Measurements from ENCODE around the gene CYP24A1. TPM values are rescaled to one million over a fixed set of nuclear protein-coding genes. Genes with fewer than 3 reads are reported as not detected.
A peak's percentile ranks its signal among the peaks of the same experiment; 100 is the strongest.

The CYP24A1 gene
- total and polyA plus RNA-seq, 2 of the 13 experiments (the other 11 are each of a cell fraction or from before 2014, with no cell fraction given) = 9.4 to 32.7 TPM

- TF ChIP-seq TFDP2 (CRISPR knock-in tag; IDR thresholded peaks at IDR 0.05) (peak; percentile 64; the same call in 1 of the 2 replicates), ZNF496 (CRISPR knock-in tag; IDR thresholded peaks at IDR 0.05; ENCODE audit: insufficient replicate concordance) (no peak), ZNF784 (CRISPR knock-in tag; IDR thresholded peaks at IDR 0.05; ENCODE audit: borderline replicate concordance) (peak; percentile 82; the same call in 1 of the 2 replicates), BRD4 (CRISPR knock-in tag; IDR thresholded peaks at IDR 0.05) (peak; percentile 92), KDM6A (CRISPR knock-in tag; IDR thresholded peaks at IDR 0.05; ENCODE audit: low read depth) (peak; percentile 85), ZNF687 (CRISPR knock-in tag; IDR thresholded peaks at IDR 0.05) (peak; percentile 95), GRHL1 (CRISPR knock-in tag; conservative IDR thresholded peaks at IDR 0.05) (no peak), THYN1 (CRISPR knock-in tag; IDR thresholded peaks at IDR 0.05; ENCODE audit: borderline replicate concordance, low read depth) (no peak), ZNF629 (CRISPR knock-in tag; conservative IDR thresholded peaks at IDR 0.05) (peak; percentile 88), SOX13 (IDR thresholded peaks at IDR 0.05) (peak; percentile 90), SOX13 (CRISPR knock-in tag; conservative IDR thresholded peaks at IDR 0.05 in 1 of 2, IDR thresholded peaks at IDR 0.05 in 1 of 2) (peak in 1 of 2 experiments; percentile 93; a peak in 2 of 4 replicates), ZSCAN25 (CRISPR knock-in tag; IDR thresholded peaks at IDR 0.05) (peak; percentile 52; the same call in 1 of the 2 replicates), ZNF780A (CRISPR knock-in tag; IDR thresholded peaks at IDR 0.05) (no peak), ZBTB4 (CRISPR knock-in tag; IDR thresholded peaks at IDR 0.05; ENCODE audit: borderline replicate concordance) (peak; percentile 98; the same call in 1 of the 2 replicates)
Measured at GRCh38 chr20:54123587-54124180, 50.1 kb downstream of the CYP24A1 start (continued).
